GM12875 (cell line): ENCODE measurements around the gene MAP3K3.

Experiments used
- H3K4me3 ChIP-seq: one replicate; pipeline ENCODE4 v1.5.1; 2011; ENCODE audit warnings: low read depth, low read length, control low read depth
- CTCF ChIP-seq: IDR thresholded peaks from 2 replicates; pipeline ENCODE4 v1.5.1; 2011; ENCODE audit warnings: low read depth, mild to moderate bottlenecking, control low read depth, inconsistent platforms, low read length, moderate library complexity, borderline replicate concordance; ENCODE audit not compliant: insufficient read depth

Gene MAP3K3

GRCh38 chr17:63741408-63742173, 119.4 kb downstream of the MAP3K3 start, which contains the start of gene STRADA:
TSS of gene STRADA (minus strand) at chr17:63741799. CDS start at chr17:63728369, 13,430 bp downstream.
- no peak for TF ChIP-seq CTCF
- peak within 1 kb of the TSS; percentile 68 for H3K4me3 ChIP-seq
